K562 (cell line): Measurements from ENCODE around the gene TANGO6. TPM values are rescaled to one million over a fixed set of nuclear protein-coding genes. Genes with fewer than 3 reads are reported as not detected.
"Not testable (repeated sequence)": the region's sequence is repeated elsewhere in the genome, so short reads cannot be mapped to it uniquely, and the experiment has no call there.

Source experiments
- ATAC-seq: fragments of 200-7000 bp; cut with Tn5 transposase; 3 replicates; pipeline ENCODE4 v1.9.1; 2020; ENCODE audit warnings: moderate library complexity
- BruUV-seq: library from RNA; stranded (reverse); fragments of 400-500 nt; replicated peaks from 2 replicates; lab custom pipeline; 2021; lab: Mats Ljungman, UMichigan
- CTCF ChIA-PET: fragments of 300-600 bp; formaldehyde crosslinking; extraction: SDS; loops from one replicate; lab custom pipeline; 2021; ENCODE audit warnings: low intra/inter-chr PET ratio; lab: Yijun Ruan, JAX
- POLR2A ChIA-PET: fragments of 300-600, 350-650 bp; sonication (Branson Sonifier 250); formaldehyde crosslinking; extraction: SDS; loops from one replicate; lab custom pipeline; 2021; ENCODE audit warnings: antibody characterized with exemption, inconsistent platforms; lab: Yijun Ruan, JAX
- DNase-seq, 4 experiments: peaks; one replicate each; pipeline versions ENCODE4 v3.0.0 to v3.0.0-alpha.2; 2011 to 2018; ENCODE audit warnings: low spot score in 3 of 4, mixed read lengths in 3 of 4; ENCODE audit errors: extremely low read depth in 1 of 4
- FAIRE-seq: peaks from 2 replicates; lab custom pipeline; 2011; peaks lifted over from hg19 to GRCh38; lab: Jason Lieb, UNC
- H2AFZ ChIP-seq: 2 replicates; pipeline ENCODE4 v1.6.0; 2011; ENCODE audit warnings: low read depth, low read length, control low read depth, inconsistent platforms
- H3K27ac ChIP-seq: fragments of 200-600 bp; 3 replicates; pipeline ENCODE4 v1.8.0; 2011; ENCODE audit warnings: low read depth, mild to moderate bottlenecking, control low read depth, inconsistent platforms, low read length, moderate library complexity, mixed read lengths; ENCODE audit errors: extremely low read depth
- H3K27me3 ChIP-seq, 2 experiments: fragments of 300-600 bp in 1 of 2; 2 replicates in 1 of 2; 3 replicates in 1 of 2; pipeline versions ENCODE4 v1.6.0 to v1.8.0; 2011; ENCODE audit warnings: inconsistent platforms in 2 of 2, low read length in 2 of 2, mild to moderate bottlenecking in 1 of 2, mixed read lengths in 1 of 2, moderate library complexity in 1 of 2; ENCODE audit not compliant: control insufficient read depth in 2 of 2, insufficient read depth in 2 of 2
- H3K36me3 ChIP-seq: fragments of 300-600 bp; 3 replicates; pipeline ENCODE4 v1.8.0; 2011; ENCODE audit warnings: mild to moderate bottlenecking, low read length, inconsistent platforms; ENCODE audit not compliant: control insufficient read depth, insufficient read depth
- H3K4me1 ChIP-seq, 2 experiments: fragments of 200-600 bp in 1 of 2; replicated peaks in 1 of 2; 2 replicates in 1 of 2; 3 replicates in 1 of 2; pipeline versions ENCODE4 v1.5.1 to v1.8.0; 2011; ENCODE audit warnings: inconsistent platforms in 2 of 2, low read length in 2 of 2, mild to moderate bottlenecking in 1 of 2, mixed read lengths in 1 of 2, moderate library complexity in 1 of 2; ENCODE audit not compliant: control insufficient read depth in 2 of 2, insufficient read depth in 2 of 2
- H3K4me2 ChIP-seq: 2 replicates; pipeline ENCODE4 v1.6.1; 2011; ENCODE audit warnings: low read length, control low read depth, inconsistent platforms, mixed read lengths; ENCODE audit not compliant: insufficient read depth
- H3K4me3 ChIP-seq: fragments of 200-600 bp; sonication (generic), shearing (Covaris generic); 2 replicates; pipeline ENCODE4 v1.5.1; 2016; ENCODE audit warnings: control low read depth, inconsistent platforms
- H3K79me2 ChIP-seq: fragments of 200-600 bp; 3 replicates; pipeline ENCODE4 v1.8.0; 2011; ENCODE audit warnings: low read length, inconsistent platforms; ENCODE audit not compliant: control insufficient read depth, insufficient read depth
- H3K9ac ChIP-seq, 2 experiments: 2 replicates each; pipeline versions ENCODE4 v1.6.0 to v1.6.1; 2011; ENCODE audit warnings: low read depth in 2 of 2, low read length in 2 of 2, control low read depth in 1 of 2, inconsistent platforms in 1 of 2, mild to moderate bottlenecking in 1 of 2, mixed read lengths in 1 of 2; ENCODE audit not compliant: insufficient read depth in 1 of 2
- H3K9me1 ChIP-seq: one replicate; pipeline ENCODE4 v1.6.0; 2011; ENCODE audit warnings: inconsistent platforms, mild to moderate bottlenecking, low read length, moderate library complexity; ENCODE audit not compliant: control insufficient read depth, insufficient read depth
- H3K9me3 ChIP-seq: replicated peaks from 2 replicates; pipeline ENCODE4 v1.5.1; 2011; ENCODE audit warnings: low read depth, low read length, inconsistent platforms; ENCODE audit not compliant: control insufficient read depth, insufficient read depth
- H4K20me1 ChIP-seq: replicated peaks from 2 replicates; pipeline ENCODE4 v1.6.1; 2011; ENCODE audit warnings: low read length, inconsistent platforms, mixed read lengths; ENCODE audit not compliant: control insufficient read depth, insufficient read depth
- WGBS: fragments of 100-300 bp; shearing (Covaris generic); methylation state at CpG from one replicate; pipeline ENCODE4 v1.1.6; 2016; ENCODE audit warnings: low coverage, mixed read lengths; ENCODE audit not compliant: insufficient coverage; ENCODE audit errors: missing lambda C conversion rate; 5-methylcytosine and 5-hydroxymethylcytosine counted together
- in situ Hi-C: fragments of 300-500 bp; cut with MboI; formaldehyde crosslinking; loops from 4 replicates; pipeline ENCODE4 v1.15.0; 2018; ENCODE audit warnings: inconsistent platforms, mixed read lengths
- intact Hi-C: fragments of 100-400 bp; cut with micrococcal nuclease; formaldehyde crosslinking; loops from 2 replicates; pipeline ENCODE4 v1.14.2; 2022
- polyA plus RNA-seq, 8 experiments: library from polyadenylated mRNA; depleted of rRNA in 4 of 8; stranded (reverse) in 5 of 8; unstranded in 3 of 8; fragments of >200 nt; fragmentation: Nextera tagmentation in 2 of 8; fragmentation: Illumina TruSeq in 1 of 8; extraction: Ambion mirVana in 2 of 8; extraction: Trizol in 1 of 8; gene quantifications; 2 replicates each; pipeline versions ENCODE4 v1.2.1 to v1.2.3, GENCODE V29; 2011 to 2014; ENCODE audit warnings: inconsistent platforms in 1 of 8, missing spikeins in 1 of 8
- total RNA-seq, 7 experiments: library from RNA; depleted of rRNA in 6 of 7; stranded (reverse); fragments of >200 nt in 6 of 7; fragmentation: Illumina TruSeq in 2 of 7; extraction: Trizol in 2 of 7; gene quantifications; 2 replicates each; pipeline versions ENCODE4 v1.2.1 to v1.2.3, GENCODE V29; 2011 to 2021; ENCODE audit warnings: low replicate concordance in 1 of 7

The TANGO6 gene
- total and polyA plus RNA-seq, 9 of the 15 experiments (the other 6 are each of a cell fraction or from before 2014, with no cell fraction given) = 1.6 to 15.2 (median 9.6) TPM

DNA sequence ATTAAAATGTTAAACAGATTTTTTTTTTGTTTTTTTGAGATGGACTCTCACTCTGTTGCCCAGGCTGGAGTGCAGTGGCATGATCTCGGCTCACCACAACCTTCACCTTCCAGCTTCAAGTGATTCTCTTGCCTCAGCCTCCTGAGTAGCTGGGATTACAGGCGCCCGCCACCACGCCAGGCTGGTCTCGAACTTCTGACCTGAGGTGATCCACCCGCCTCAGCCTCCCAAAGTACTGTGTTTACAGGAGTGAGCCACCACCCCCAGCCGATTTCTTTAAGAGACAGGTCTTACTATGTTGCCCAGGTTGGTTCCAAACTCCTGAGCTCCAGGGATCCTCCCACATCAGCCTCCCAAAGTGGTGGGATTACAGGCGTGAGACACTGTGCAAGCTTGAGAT lies 281.1 kb downstream of the TANGO6 start:
- peaks cover 49% of the 10 kb centered on the region for H3K79me2 ChIP-seq

DNA sequence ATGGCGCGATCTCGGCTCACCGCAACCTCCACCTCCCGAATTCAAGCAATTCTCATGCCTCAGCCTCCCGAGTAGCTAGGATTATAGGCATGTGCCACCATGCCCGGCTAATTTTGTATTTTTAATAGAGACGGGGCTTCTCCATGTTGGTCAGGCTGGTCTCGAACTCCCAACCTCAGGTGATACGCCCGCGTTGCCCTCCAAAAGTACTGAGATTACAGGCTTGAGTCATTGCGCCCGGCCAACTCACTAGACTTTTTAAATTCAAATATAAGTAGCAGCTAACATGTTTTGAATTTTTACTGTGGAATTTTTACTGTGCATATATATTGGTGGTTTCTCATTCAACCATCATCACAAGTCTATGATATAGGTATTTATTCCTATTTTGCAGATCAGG lies 281.6 kb downstream of the TANGO6 start:
- not testable (repeated sequence) for DNase-seq, BruUV-seq, H3K4me1 ChIP-seq, H3K27ac ChIP-seq, ATAC-seq, H3K27me3 ChIP-seq, H3K4me3 ChIP-seq, H4K20me1 ChIP-seq, H2AFZ ChIP-seq, FAIRE-seq, H3K9ac ChIP-seq, H3K4me2 ChIP-seq, H3K9me3 ChIP-seq, H3K9me1 ChIP-seq
- WGBS = 96% methylated on average over 14 of the region's 14 CpGs
- ChIA-PET CTCF (interaction anchor here (1.3 to 2.2 kb wide), 2 partner anchors 13 to 277 kb away, joined by 3 to 8 read pairs; no protein-coding TSS in a partner anchor), POLR2A (interaction anchor here (0.8 kb wide), 1 partner anchor 10 kb away, joined by 3 read pairs; no protein-coding TSS in a partner anchor)
- in situ Hi-C loops (loop anchor here (5.0 kb wide), 1 partner anchor 223 kb away; no protein-coding TSS in a partner anchor), intact Hi-C loops (loop anchor here (5.0 to 10.0 kb wide), 2 partner anchors 278 to 420 kb away; no protein-coding TSS in a partner anchor)
- H3K36me3 ChIP-seq = peaks cover 60% of the 10 kb centered on the region
- H3K79me2 ChIP-seq = peaks cover 54% of the 10 kb centered on the region

More for the DNA sequence above, 281.1 kb downstream of the TANGO6 start:
- intact Hi-C loops = loop anchor here (5.0 to 10.0 kb wide), 2 partner anchors 277 to 420 kb away; no protein-coding TSS in a partner anchor
- DNase-seq, H3K4me2 ChIP-seq, H3K4me3 ChIP-seq, H3K9ac ChIP-seq, H3K27ac ChIP-seq, FAIRE-seq, H3K9me3 ChIP-seq, H3K4me1 ChIP-seq, BruUV-seq, H4K20me1 ChIP-seq, H3K9me1 ChIP-seq, H2AFZ ChIP-seq, H3K27me3 ChIP-seq, ATAC-seq: not testable (repeated sequence)
- ChIA-PET POLR2A (interaction anchor here (0.6 to 1.3 kb wide), 3 partner anchors 8 to 219 kb away, joined by 3 to 5 read pairs (median 4); partner anchors contain the start of genes CHTF8 and UTP4), CTCF (interaction anchor here (0.5 to 2.5 kb wide), 11 partner anchors 12 to 614 kb away, joined by 3 to 14 read pairs (median 4); no protein-coding TSS in a partner anchor)
- 77% methylated on average over 8 of the region's 8 CpGs for WGBS
- in situ Hi-C loops = loop anchor here (5.0 kb wide), 1 partner anchor 222 kb away; no protein-coding TSS in a partner anchor
- peaks cover 61% of the 10 kb centered on the region for H3K36me3 ChIP-seq
